Endothelial cell (in vitro differentiated cells): ENCODE results near the gene SPATA3. TPM values are rescaled to one million over a fixed set of nuclear protein-coding genes. Genes with fewer than 3 reads are reported as not detected.

Experiments
- DNase-seq: peaks from one replicate; pipeline ENCODE4 v3.0.0; 2021; ENCODE audit warnings: low spot score
- H3K27ac Mint-ChIP-seq: one replicate; pipeline ENCODE4 v1.8.0; 2021; ENCODE audit warnings: mixed read lengths, inconsistent platforms; ENCODE audit not compliant: unreplicated experiment
- H3K27me3 Mint-ChIP-seq: one replicate; pipeline ENCODE4 v1.8.0; 2021; ENCODE audit warnings: mild to moderate bottlenecking, moderate library complexity, mixed read lengths, inconsistent platforms; ENCODE audit not compliant: unreplicated experiment
- H3K36me3 Mint-ChIP-seq: one replicate; pipeline ENCODE4 v1.8.0; 2021; ENCODE audit warnings: mild to moderate bottlenecking, low read depth, mixed read lengths, inconsistent platforms; ENCODE audit not compliant: unreplicated experiment
- H3K4me1 Mint-ChIP-seq: one replicate; pipeline ENCODE4 v1.8.0; 2021; ENCODE audit warnings: mild to moderate bottlenecking, mixed read lengths, inconsistent platforms; ENCODE audit not compliant: unreplicated experiment
- H3K4me3 Mint-ChIP-seq: one replicate; pipeline ENCODE4 v1.8.0; 2021; ENCODE audit warnings: mild to moderate bottlenecking, mixed read lengths, inconsistent platforms; ENCODE audit not compliant: unreplicated experiment
- H3K9me3 Mint-ChIP-seq: one replicate; pipeline ENCODE4 v1.8.0; 2021; ENCODE audit warnings: mixed read lengths, inconsistent platforms; ENCODE audit not compliant: unreplicated experiment
- CTCF ChIP-seq: fragments of 200-600 bp; sonication (generic); IDR thresholded peaks from one replicate; pipeline ENCODE4 v1.5.0; 2021; ENCODE audit warnings: antibody characterized with exemption; ENCODE audit not compliant: unreplicated experiment
- total RNA-seq: library from RNA; stranded (reverse); fragmentation: NEBNext Ultra II Directional; extraction: Animal tissue kit (Norgen Biotek cat#: 25700); gene quantifications from one replicate; pipeline ENCODE4 v1.2.1, GENCODE V29; 2021; ENCODE audit not compliant: unreplicated experiment

SPATA3 gene
- total RNA-seq, 1 donor from 2014 or later, result not detected

- Mint-ChIP-seq H3K4me1 (peaks cover 2% of the 10 kb centered on the region), H3K9me3 (peaks cover 4% of the 10 kb centered on the region), H3K4me3 (no peak overlapping the region), H3K27me3 (peaks cover 15% of the 10 kb centered on the region), H3K36me3 (peaks cover 4% of the 10 kb centered on the region), H3K27ac (no peak overlapping the region)
- no peak for DNase-seq
- no peak for TF ChIP-seq CTCF
Observed at GRCh38 chr2:231010201-231010730, 14.3 kb downstream of the SPATA3 start.

- Mint-ChIP-seq H3K36me3 (no peaks in the 10 kb centered on the region), H3K4me3 (no peak overlapping the region), H3K27me3 (peaks cover 13% of the 10 kb centered on the region), H3K9me3 (no peaks in the 10 kb centered on the region), H3K4me1 (no peaks in the 10 kb centered on the region), H3K27ac (no peak overlapping the region)
- TF ChIP-seq CTCF, result no peak
- no peak for DNase-seq
Observed at GRCh38 chr2:231011526-231011925, 15.6 kb downstream of the SPATA3 start.

GRCh38 chr2:231012463-231012862 lies 16.5 kb downstream of the SPATA3 start:
- Mint-ChIP-seq H3K36me3 (no peaks in the 10 kb centered on the region), H3K27ac (no peak overlapping the region), H3K9me3 (no peaks in the 10 kb centered on the region), H3K27me3 (peaks cover 10% of the 10 kb centered on the region), H3K4me1 (no peaks in the 10 kb centered on the region), H3K4me3 (no peak overlapping the region)
- no peak for TF ChIP-seq CTCF
- no peak for DNase-seq

GRCh38 chr2:231013820-231014219 lies 17.9 kb downstream of the SPATA3 start:
- no peak for TF ChIP-seq CTCF
- Mint-ChIP-seq H3K4me1 (no peaks in the 10 kb centered on the region), H3K27ac (no peak overlapping the region)

GRCh38 chr2:231015478-231015877 lies 19.6 kb downstream of the SPATA3 start:
- no peaks in the 10 kb centered on the region for H3K9me3 Mint-ChIP-seq
- no peak overlapping the region for H3K27ac Mint-ChIP-seq

More at GRCh38 chr2:231013820-231014219, 17.9 kb downstream of the SPATA3 start:
- DNase-seq, result no peak
- Mint-ChIP-seq H3K27me3 (peaks cover 7% of the 10 kb centered on the region), H3K4me3 (no peak overlapping the region), H3K36me3 (no peaks in the 10 kb centered on the region), H3K9me3 (no peaks in the 10 kb centered on the region)

More at GRCh38 chr2:231015478-231015877, 19.6 kb downstream of the SPATA3 start:
- no peak for DNase-seq
- Mint-ChIP-seq H3K27me3 (peaks cover 6% of the 10 kb centered on the region), H3K4me3 (no peak overlapping the region), H3K4me1 (no peaks in the 10 kb centered on the region), H3K36me3 (peaks cover 3% of the 10 kb centered on the region)
- TF ChIP-seq CTCF, result no peak
